Right lobe of liver (tissue), 4 donors: ENCODE measurements around the gene RBL2.

Experiments used
- CTCF ChIP-seq, 4 donors: fragments of 200-600 bp in 3 of 4; fragments of 450-650 bp in 1 of 4; IDR thresholded peaks; one replicate each; pipeline versions ENCODE4 v1.5.1 to v1.8.0; 2016 to 2022; ENCODE audit warnings: antibody characterized with exemption in 4 of 4, mild to moderate bottlenecking in 2 of 4
- POLR2A ChIP-seq: fragments of 450-650 bp; IDR thresholded peaks from one replicate; pipeline ENCODE4 v1.6.1; 2017; ENCODE audit warnings: antibody characterized with exemption, mild to moderate bottlenecking
- donor health status: DM: no; HTN: no; CAD: no.
- donor health status: DM: no; HTN: no; CAD: no.
- donor health status: DM: no; HTN: yes; CAD: no.

GRCh38 chr16:53458635-53459034, 24.4 kb downstream of the RBL2 start:
- TF ChIP-seq CTCF (IDR thresholded peaks at IDR 0.05), result no peak
- TF ChIP-seq POLR2A, result no peak
